Activated naive CD4-positive, alpha-beta T cell treated with anti-CD3 and anti-CD28 coated beads, Interleukin-2, amount 10 ng/mL, durations not matched to agents 7 days and 5 days (primary cell): ENCODE results near the gene CYTL1.
"Not testable (repeated sequence)": the region's sequence is repeated elsewhere in the genome, so short reads cannot be mapped to it uniquely, and the experiment has no call there.

Experiments
- CTCF ChIA-PET: fragments of 350-600 bp; sonication (Branson Sonifier 250); formaldehyde crosslinking; loops from one replicate; lab custom pipeline; 2021; ENCODE audit warnings: antibody characterized with exemption; lab: Charles Lee
- DNase-seq: peaks from one replicate; pipeline ENCODE4 v3.0.0-alpha.2; 2020
- H3K27ac Mint-ChIP-seq: one replicate; pipeline ENCODE4 v1.8.0; 2021; ENCODE audit warnings: mild to moderate bottlenecking, moderate library complexity, mixed read lengths
- H3K27me3 Mint-ChIP-seq: one replicate; pipeline ENCODE4 v1.8.0; 2021; ENCODE audit warnings: mild to moderate bottlenecking, mixed read lengths
- H3K36me3 Mint-ChIP-seq: one replicate; pipeline ENCODE4 v1.8.0; 2021; ENCODE audit warnings: mixed read lengths
- H3K4me1 Mint-ChIP-seq: one replicate; pipeline ENCODE4 v1.8.0; 2021; ENCODE audit warnings: mixed read lengths
- H3K4me3 Mint-ChIP-seq: one replicate; pipeline ENCODE4 v1.8.0; 2021; ENCODE audit warnings: mild to moderate bottlenecking, moderate library complexity, mixed read lengths
- H3K9me3 Mint-ChIP-seq: one replicate; pipeline ENCODE4 v1.8.0; 2021; ENCODE audit warnings: mixed read lengths

Gene CYTL1

DNA sequence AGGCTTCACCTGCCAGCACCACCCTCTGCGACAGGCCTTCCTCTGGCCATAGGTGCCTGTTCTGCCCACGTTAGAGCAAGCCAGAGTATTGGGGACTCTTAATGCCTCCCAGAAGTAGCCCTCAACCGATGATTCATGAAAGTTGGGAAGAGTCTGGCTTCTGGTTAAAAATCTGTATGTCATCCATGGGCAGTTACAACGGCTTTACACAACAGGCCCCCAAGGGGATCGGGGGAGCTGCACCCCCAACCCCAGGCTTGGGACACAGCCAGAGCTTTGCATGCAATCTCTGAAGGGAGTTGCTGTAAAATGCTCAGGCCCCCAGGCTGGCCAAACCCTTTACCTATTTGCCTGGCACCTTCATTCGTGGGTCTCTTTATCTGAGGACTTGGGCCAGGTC, 5.4 kb upstream of the CYTL1 start:
- no peak overlapping the region for H3K4me3 Mint-ChIP-seq
- no peak for DNase-seq
- H3K36me3 Mint-ChIP-seq: no peaks in the 10 kb centered on the region
- CTCF ChIA-PET: no interaction called here
- no peak overlapping the region for H3K27ac Mint-ChIP-seq
- H3K9me3 Mint-ChIP-seq: peaks cover 4% of the 10 kb centered on the region
- peaks cover 6% of the 10 kb centered on the region for H3K27me3 Mint-ChIP-seq
- no peaks in the 10 kb centered on the region for H3K4me1 Mint-ChIP-seq

DNA sequence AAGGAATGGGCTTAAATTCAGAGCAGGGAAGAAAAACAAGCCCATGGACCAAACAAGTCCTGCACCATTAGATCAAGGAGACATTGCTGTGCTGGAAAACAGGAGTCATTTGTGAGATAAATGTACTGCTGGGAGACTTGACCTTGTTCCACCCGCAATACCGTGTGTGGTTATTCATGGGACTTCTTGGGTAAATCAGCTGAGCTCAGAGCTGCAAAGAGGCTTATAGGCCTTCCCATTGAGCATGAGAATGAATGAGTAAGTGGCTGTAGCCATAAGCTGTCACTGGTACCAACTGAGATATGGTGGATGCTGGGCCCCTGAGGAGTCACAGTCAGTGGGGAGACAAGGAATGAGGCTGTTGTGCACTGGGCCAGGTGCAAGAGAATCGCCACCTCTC, 2.3 kb upstream of the CYTL1 start:
- Mint-ChIP-seq H3K4me3 (no peak overlapping the region), H3K27ac (no peak overlapping the region), H3K27me3 (peaks cover 28% of the 10 kb centered on the region), H3K9me3 (peaks cover 4% of the 10 kb centered on the region), H3K36me3 (no peaks in the 10 kb centered on the region), H3K4me1 (no peaks in the 10 kb centered on the region)
- DNase-seq: no peak
- CTCF ChIA-PET: interaction anchor here (1.0 kb wide), 1 partner anchor 27 kb away, joined by 3 read pairs; no protein-coding TSS in a partner anchor

DNA sequence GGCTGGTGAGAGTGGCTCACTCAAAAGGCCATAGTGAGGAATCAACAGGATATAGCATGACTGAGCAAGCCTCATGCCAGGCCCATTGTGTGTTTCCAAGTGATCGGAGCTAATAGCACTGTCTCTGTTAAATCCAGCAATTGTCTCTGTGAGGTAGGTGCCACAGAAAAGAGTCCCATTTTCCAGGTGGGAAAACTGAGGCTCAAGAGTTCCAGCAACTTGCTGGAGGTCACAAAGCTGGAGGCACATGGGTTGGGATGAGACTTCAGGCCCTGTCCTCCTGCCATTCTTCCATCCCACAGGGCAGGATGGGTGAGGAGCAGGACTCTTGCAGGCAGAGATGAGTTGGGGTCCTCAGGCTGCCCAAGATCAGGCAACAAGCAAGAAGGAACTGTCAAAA, 1.1 kb upstream of the CYTL1 start:
- Mint-ChIP-seq H3K4me3 (no peak overlapping the region), H3K36me3 (no peaks in the 10 kb centered on the region), H3K27me3 (peaks cover 28% of the 10 kb centered on the region), H3K27ac (no peak overlapping the region), H3K4me1 (no peaks in the 10 kb centered on the region), H3K9me3 (no peaks in the 10 kb centered on the region)
- DNase-seq: no peak
- CTCF ChIA-PET: no interaction called here

- CTCF ChIA-PET: no interaction called here
- peaks cover 28% of the 10 kb centered on the region for H3K27me3 Mint-ChIP-seq
- no peak overlapping the region for H3K4me3 Mint-ChIP-seq
- no peak for DNase-seq
- H3K36me3 Mint-ChIP-seq: no peaks in the 10 kb centered on the region
- H3K27ac Mint-ChIP-seq: no peak overlapping the region
- H3K9me3 Mint-ChIP-seq: no peaks in the 10 kb centered on the region
- no peaks in the 10 kb centered on the region for H3K4me1 Mint-ChIP-seq
Observed at GRCh38 chr4:5019796-5020195, 538 bp upstream of the CYTL1 start.

DNA sequence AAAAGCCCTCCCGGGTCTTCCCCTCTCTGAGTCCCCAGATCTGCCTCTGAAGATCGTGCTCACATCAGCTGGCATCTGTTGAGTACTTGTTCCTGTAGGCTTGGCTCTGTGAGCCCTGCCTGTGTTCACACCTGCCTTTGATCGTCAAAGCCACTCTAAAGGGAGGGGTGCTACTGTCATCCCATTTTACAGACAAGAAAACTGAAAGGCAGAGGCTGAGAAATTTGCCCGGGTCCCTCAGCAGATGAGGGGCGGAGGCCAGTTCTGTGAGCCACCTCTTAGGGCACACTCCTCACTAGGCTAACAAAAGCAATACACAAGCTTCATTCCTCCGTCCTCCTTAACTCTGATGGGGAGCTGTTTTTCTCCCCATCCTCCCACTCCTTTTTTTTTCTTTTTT, 655 bp downstream of the CYTL1 start:
- CTCF ChIA-PET: no interaction called here
- no peak overlapping the region for H3K4me3 Mint-ChIP-seq

GRCh38 chr4:5018096-5018495, 1.2 kb downstream of the CYTL1 start:
- H3K9me3 Mint-ChIP-seq: no peaks in the 10 kb centered on the region
- no peaks in the 10 kb centered on the region for H3K4me1 Mint-ChIP-seq
- no peaks in the 10 kb centered on the region for H3K36me3 Mint-ChIP-seq
- H3K27me3 Mint-ChIP-seq: peaks cover 28% of the 10 kb centered on the region
- H3K27ac Mint-ChIP-seq: no peak overlapping the region
- CTCF ChIA-PET: no interaction called here
- no peak for DNase-seq
- H3K4me3 Mint-ChIP-seq: no peak overlapping the region

More for the DNA sequence above, 655 bp downstream of the CYTL1 start:
- DNase-seq: no peak
- Mint-ChIP-seq H3K27me3 (peaks cover 28% of the 10 kb centered on the region), H3K36me3 (no peaks in the 10 kb centered on the region), H3K4me1 (no peaks in the 10 kb centered on the region), H3K27ac (no peak overlapping the region), H3K9me3 (no peaks in the 10 kb centered on the region)

DNA sequence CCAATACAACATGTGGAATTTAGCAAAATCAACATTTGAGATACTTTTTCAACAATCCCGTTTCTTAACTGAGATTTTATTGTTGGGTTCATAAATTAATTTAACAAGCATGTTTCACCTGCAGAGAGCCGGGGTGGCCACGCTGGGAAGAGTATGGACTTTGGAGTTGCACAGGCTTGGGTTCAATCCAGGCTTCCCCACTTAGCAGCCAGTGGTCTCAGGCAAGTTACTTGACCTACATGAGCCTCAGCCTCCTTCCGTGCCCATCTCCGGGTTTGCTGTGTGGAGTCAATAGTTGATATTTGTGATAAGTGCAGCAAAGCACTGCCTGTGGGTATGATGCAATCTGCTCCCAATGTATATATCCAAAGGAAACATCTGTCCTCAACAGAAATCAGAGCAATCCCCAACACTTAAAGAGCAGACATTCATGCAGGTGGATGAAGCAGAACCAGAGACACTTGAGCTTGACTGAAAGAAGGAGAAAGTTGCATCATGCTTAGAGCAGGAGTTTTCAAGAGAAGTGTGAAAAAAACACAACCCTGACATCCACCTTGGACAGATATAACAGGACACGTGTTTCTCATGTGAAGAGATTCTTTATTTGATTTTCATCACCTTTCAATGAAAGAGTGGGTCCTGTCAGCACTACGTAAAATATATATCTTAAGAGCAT, 5.1 kb downstream of the CYTL1 start:
- CTCF ChIA-PET: no interaction called here
- Mint-ChIP-seq H3K27ac (no peak overlapping the region), H3K9me3 (no peaks in the 10 kb centered on the region), H3K4me3 (no peak overlapping the region), H3K27me3 (peaks cover 17% of the 10 kb centered on the region), H3K4me1 (no peaks in the 10 kb centered on the region), H3K36me3 (no peaks in the 10 kb centered on the region)
- no peak for DNase-seq

DNA sequence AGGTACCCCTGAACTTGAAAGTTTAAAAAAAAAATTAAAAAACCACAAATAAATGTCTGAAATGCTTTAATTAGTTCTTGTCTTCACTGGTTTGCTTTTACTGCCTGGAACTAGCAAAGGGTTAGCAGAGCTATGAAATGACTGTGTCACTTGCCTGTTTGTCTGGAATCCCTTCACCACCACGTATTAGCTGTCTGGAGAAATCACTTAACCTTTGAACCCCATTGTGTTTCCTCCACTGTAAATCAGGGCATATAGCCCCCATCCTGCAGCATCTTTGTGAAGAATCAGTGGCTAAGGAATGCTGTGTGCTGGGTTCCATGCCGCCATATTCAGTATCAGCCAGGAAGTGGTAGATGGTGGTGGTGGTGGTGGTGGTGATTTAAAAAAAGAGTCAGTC, 6.3 kb downstream of the CYTL1 start:
- DNase-seq: no peak
- Mint-ChIP-seq H3K27me3 (peaks cover 6% of the 10 kb centered on the region), H3K36me3 (no peaks in the 10 kb centered on the region), H3K27ac (no peak overlapping the region), H3K9me3 (no peaks in the 10 kb centered on the region), H3K4me1 (no peaks in the 10 kb centered on the region), H3K4me3 (no peak overlapping the region)
- CTCF ChIA-PET: no interaction called here

DNA sequence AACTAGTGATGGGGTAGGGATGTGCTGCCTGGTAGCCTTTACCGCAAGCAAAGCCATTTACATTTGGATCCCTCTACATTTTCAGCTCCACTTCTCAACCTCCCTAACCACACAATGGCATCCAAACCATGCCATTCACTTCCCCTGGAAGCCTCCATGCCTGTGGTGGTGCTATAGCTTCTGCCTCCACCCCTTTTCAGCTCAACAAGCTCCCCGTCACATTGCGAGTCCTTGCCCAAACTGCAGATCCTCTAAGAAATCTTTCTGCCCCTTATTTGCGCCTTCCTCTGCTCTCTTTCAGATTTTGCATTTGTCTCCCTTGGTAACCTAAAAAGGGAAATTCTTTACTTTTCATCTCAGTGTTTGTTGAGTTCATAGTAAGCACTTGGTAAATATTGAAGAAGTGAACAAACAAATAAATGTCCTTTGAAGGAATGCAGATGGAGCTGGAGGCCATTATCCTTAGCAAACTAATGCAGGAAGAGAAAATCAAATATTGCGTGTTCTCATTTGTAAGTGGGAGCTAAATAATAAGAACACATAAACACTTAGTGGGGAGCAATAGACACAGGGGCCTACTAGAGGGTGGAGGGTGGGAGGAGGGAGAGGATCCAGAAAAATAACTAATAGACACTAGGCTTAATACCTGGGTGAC, 6.9 kb downstream of the CYTL1 start:
- Mint-ChIP-seq H3K9me3 (no peaks in the 10 kb centered on the region), H3K4me1 (no peaks in the 10 kb centered on the region), H3K27me3 (peaks cover 6% of the 10 kb centered on the region), H3K36me3 (no peaks in the 10 kb centered on the region), H3K4me3 (no peak overlapping the region), H3K27ac (no peak overlapping the region)
- CTCF ChIA-PET: no interaction called here
- DNase-seq: no peak

DNA sequence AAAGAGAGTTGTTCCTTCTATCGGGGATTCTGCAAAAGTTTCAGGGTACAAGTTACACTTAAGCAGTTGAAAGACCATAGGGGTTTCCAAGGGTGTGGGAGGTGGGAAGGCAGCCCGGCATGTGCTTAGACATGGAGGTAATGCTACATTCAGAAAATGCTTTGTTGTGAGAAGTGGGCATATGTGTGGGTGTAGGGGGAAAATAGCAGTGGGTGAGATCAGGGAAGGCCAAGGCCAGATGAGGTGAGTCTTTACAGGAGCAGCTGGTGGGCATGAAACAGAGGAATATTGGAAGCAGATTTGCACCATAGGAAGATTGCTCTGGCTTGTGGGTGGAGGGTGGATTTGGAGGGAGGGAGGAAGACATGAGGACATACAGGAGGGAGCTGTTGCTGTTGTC, 8.3 kb downstream of the CYTL1 start:
- Mint-ChIP-seq H3K4me3 (no peak overlapping the region), H3K27ac (no peak overlapping the region), H3K9me3 (no peaks in the 10 kb centered on the region), H3K27me3 (no peaks in the 10 kb centered on the region), H3K4me1 (no peaks in the 10 kb centered on the region), H3K36me3 (no peaks in the 10 kb centered on the region)
- DNase-seq: no peak
- CTCF ChIA-PET: no interaction called here

DNA sequence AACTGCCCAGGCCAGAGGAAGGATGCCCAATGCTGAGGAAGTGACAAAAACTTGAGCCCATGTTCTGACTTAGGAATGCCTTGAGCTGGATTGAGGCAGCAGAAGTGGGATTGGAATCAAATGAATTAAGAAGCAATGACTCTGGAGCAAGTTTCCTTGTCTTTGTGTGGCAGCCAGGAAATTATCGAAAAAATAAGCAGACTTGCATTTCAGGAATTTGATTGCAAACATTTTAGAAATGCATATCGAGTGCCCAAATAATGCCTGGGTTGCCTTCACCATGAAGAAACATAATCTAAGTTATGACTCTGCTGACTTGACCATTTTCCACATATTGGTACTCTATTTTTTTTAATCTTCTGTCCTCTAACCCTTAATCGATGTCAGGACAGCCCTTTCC, 9.5 kb downstream of the CYTL1 start:
- Mint-ChIP-seq H3K27ac (no peak overlapping the region), H3K36me3 (no peaks in the 10 kb centered on the region), H3K4me3 (no peak overlapping the region), H3K9me3 (no peaks in the 10 kb centered on the region), H3K27me3 (no peaks in the 10 kb centered on the region), H3K4me1 (no peaks in the 10 kb centered on the region)
- CTCF ChIA-PET: no interaction called here
- no peak for DNase-seq

DNA sequence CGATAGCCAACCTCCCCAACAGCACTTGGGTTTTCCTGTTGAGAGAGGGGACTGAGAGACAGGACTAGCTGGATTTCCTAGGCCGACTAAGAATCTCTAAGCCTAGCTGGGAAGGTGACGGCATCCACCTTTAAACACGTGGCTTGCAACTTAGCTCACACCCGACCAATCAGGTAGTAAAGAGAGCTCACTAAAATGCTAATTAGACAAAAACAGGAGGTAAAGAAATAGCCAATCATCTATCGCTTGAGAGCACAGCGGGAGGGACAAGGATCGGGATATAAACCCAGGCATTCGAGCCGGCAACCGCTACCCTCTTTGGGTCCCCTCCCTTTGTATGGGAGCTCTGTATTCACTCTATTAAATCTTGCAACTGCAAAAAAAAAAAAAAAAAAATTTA, 12.3 kb downstream of the CYTL1 start:
- not testable (repeated sequence) for H3K27ac Mint-ChIP-seq, H3K4me3 Mint-ChIP-seq

GRCh38 chr4:5004496-5004895, 14.8 kb downstream of the CYTL1 start:
- Mint-ChIP-seq H3K27me3 (peaks cover 4% of the 10 kb centered on the region), H3K9me3 (no peaks in the 10 kb centered on the region), H3K4me1 (no peaks in the 10 kb centered on the region), H3K4me3 (no peak overlapping the region), H3K27ac (no peak overlapping the region), H3K36me3 (no peaks in the 10 kb centered on the region)
- CTCF ChIA-PET: no interaction called here
- no peak for DNase-seq

More for the DNA sequence above, 12.3 kb downstream of the CYTL1 start:
- H3K36me3 Mint-ChIP-seq, DNase-seq, H3K27me3 Mint-ChIP-seq, H3K9me3 Mint-ChIP-seq, CTCF ChIA-PET, H3K4me1 Mint-ChIP-seq: not testable (repeated sequence)

DNA sequence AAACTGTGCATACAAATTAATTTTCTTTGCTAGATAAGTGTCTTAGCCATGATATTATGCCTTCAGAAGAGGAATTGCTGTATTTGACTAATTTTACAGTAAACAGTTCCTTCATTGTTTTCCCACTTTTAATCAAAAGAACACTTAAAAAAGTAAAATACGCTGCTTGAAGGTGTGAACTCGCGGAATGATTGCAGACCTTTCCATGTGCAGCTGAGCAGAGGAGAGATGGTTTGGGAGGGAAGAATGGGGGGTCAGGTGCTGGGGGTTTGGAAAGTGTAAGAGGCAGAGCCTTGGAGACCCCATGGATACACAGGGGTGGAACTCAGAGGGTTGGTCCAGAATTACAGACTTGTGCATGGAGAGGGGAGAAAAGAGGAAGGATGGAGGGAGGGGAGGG, 15.3 kb downstream of the CYTL1 start:
- DNase-seq: no peak
- Mint-ChIP-seq H3K4me1 (no peaks in the 10 kb centered on the region), H3K36me3 (no peaks in the 10 kb centered on the region), H3K4me3 (no peak overlapping the region), H3K27ac (no peak overlapping the region), H3K9me3 (no peaks in the 10 kb centered on the region), H3K27me3 (peaks cover 4% of the 10 kb centered on the region)
- CTCF ChIA-PET: no interaction called here

DNA sequence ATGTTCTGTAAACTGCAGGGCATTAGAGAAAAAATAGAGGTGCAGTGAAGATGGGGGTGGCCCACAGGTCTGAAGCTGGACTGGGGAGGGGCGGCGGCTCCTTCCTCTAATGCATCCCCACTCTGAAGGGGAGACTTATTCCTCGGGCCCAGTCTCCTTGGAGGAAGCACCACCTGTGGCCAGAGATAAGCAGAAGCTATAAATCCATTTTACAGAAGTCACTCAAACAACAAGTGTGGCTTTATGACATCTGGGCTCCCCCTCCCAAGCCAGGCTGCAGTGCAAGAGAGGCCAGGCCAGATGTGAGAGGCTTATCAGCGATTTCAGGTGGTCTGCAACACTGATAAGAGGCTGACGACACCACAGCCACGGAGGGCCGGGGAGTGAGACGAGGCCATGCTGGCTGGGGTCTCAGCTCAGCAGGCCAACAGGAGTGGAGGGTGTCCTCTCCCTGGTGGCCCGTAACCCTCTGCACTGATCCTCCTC, 15.8 kb downstream of the CYTL1 start:
- CTCF ChIA-PET: no interaction called here
- DNase-seq: no peak
- no peaks in the 10 kb centered on the region for H3K4me1 Mint-ChIP-seq
- H3K9me3 Mint-ChIP-seq: no peaks in the 10 kb centered on the region
- H3K4me3 Mint-ChIP-seq: no peak overlapping the region
- H3K27ac Mint-ChIP-seq: no peak overlapping the region
- H3K27me3 Mint-ChIP-seq: peaks cover 4% of the 10 kb centered on the region
- no peaks in the 10 kb centered on the region for H3K36me3 Mint-ChIP-seq
